LoVo (cell line): ENCODE measurements around the gene DPPA4.

Experiments
- DNase-seq: peaks from one replicate; pipeline ENCODE4 v3.0.0-alpha.2; 2016; ENCODE audit warnings: low spot score

DPPA4 gene

GRCh38 chr3:109338322-109338721, 976 bp upstream of the DPPA4 start:
- DNase-seq, result no peak

DNA sequence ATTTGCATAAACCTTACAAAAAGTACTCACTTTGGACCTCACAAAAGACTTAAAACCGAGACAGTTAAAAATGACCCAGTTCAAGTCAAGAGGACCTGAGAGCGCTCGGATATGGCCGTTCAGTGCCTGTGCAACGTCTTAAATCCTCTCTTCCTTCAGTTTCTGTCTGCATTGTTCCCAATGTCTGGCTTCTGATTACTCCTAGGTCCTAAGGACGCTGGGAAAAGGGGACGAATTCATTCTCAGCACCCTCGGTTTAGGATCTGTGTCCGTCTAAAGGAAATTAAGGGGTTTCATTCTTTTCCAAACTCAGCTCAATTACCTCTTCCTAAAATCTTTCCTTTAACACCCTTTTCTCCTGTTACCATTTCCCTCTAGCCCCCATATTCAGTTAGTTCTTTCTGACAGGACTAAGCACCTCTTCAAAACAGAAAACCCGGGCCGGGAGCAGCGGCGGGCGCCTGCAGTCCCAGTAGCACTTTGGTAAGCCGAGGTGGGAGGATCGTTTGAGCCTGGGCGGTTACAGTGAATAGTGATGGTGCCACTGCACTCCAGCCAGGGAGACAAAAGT, 970 bp downstream of the DPPA4 start:
- DNase-seq, result no peak

- no peak for DNase-seq
Measured at GRCh38 chr3:109334572-109334971, 2.8 kb downstream of the DPPA4 start.

- DNase-seq, result no peak
Measured at GRCh38 chr3:109331692-109332091, 5.7 kb downstream of the DPPA4 start.

DNA sequence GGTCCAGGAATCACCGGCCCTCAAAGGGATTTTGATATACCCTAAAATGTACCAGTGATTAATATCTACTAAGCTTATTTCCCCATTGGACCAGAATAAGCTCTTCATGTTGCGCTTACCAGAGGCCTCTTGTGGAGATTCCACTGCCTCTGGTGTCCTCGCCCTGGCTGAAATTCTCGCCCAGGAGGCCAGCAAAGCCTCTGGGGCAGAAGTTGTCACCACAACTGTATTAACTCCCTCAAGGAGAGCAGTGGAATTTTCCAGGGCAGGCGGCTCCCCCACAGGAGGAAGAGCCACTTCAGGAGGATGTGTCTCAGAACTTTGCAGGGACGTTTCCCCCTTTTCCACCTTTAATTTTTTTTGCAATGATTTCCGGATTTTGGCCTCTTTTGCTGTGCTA, 6.9 kb downstream of the DPPA4 start:
- DNase-seq, result no peak

- DNase-seq, result no peak
Measured at GRCh38 chr3:109328202-109328601, 9.1 kb downstream of the DPPA4 start.

DNA sequence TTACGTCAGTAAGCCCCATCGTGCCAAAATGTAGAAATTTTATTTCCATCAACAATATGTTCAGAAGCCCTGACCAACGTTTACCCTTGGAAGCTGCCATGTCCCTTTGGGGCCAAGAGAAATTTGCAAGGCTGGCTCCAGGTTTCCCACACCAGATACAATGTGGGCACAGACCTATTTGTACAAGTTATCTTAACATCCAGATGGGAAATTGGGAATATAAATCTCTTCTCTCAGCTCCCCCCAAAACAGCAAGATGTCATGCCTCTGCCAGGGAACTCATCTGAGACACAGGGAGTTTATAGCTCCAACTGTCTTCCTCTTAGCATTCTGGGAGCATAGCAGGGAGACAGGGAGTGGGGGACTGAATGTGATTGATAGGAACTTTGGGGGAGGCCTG, 11.7 kb downstream of the DPPA4 start:
- DNase-seq, result no peak

- no peak for DNase-seq
Measured at GRCh38 chr3:109325109-109325508, 12.2 kb downstream of the DPPA4 start.

DNA sequence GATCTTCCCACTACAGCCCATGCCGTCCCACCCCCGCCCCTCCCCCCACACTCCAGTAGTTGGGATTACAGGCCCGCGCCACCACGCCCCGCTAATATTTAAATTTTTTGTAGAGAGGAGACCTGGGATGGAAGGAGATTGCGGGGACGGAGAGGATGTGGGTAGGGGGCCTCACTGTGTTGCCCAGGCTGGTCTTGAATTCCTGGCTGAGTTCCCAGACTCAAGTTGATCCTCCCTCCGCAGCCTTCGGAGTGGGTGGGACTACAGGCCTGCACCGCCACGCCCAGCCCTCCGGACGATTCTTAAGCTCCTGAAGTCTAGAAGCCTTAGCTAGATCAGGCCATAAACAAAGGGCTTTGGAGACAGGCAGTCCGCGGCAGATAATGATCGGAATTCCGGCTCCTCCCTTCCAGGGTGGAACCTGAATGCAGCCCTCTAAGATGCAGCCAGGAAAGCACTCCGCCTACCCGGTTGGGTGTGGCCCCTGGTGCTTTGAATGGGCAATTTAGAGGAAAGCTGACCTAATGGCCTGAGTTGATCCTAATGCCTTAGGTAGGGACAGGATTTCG, 21.1 kb downstream of the DPPA4 start, which contains the start of gene DPPA2:
TSS of gene DPPA2 (minus strand) at position 356 of the 569 bp plus-strand sequence. CDS start 1,975 bp downstream, outside the sequence.
- DNase-seq, result no peak

DNA sequence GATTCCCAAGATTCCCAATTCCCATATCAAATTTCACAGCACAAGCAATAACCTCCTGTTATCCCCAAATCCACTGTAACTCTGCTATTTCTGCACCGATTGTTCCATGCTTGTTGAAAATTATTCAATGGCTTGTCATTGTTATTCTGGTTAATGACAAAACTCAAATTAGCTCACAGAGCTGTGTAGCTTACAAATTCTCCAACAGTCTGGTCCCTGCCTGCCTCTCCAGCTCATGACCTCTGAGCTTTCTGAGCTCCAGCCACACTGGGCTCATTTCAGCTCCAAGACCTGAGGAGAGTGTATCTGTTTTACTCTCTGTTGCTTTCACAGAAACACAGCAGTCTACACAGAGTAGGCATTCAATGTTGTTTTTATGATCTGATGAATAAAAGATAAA, 24.3 kb downstream of the DPPA4 start:
- no peak for DNase-seq

GRCh38 chr3:109297496-109297895, 39.9 kb downstream of the DPPA4 start:
- DNase-seq, result no peak

DNA sequence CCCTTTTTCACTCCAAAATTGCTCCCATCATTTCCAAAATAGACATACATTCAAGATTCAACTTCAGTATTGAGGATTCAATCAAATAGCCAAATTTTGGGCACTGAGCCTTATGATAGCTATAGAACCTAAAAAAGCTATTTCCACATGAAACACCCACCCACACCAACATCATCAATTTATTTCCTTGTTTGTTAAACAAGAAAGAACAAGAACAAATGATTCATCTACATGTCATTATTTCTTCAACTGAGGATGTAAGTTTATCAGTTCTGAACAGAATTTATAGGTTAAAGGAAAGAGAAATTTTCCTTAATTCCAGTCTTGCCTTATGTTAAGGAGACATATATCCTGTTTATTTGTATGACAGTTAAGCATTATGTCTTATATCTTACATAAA, 53.3 kb downstream of the DPPA4 start:
- DNase-seq, result no peak

DNA sequence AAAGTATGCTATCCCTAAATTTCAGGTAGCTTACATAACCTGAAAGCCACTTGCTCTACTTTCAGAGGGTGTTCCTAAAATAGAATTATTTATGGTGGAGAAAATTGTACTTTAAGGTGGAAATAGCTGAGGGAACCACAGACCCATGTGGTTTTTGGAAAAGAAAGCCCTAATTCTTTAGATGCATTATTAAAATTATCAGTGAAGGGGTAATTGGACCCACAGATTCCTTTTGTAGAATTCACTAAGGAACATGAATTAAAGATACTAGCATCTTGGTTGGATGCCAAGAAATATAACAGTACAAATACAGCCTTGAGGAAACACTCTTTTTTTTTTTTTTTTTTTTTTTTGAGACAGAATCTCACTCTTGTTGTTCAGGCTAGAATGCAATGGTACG, 58.8 kb downstream of the DPPA4 start:
- no peak for DNase-seq

GRCh38 chr3:109278141-109278540, 59.2 kb downstream of the DPPA4 start:
- no peak for DNase-seq
